Mesendoderm (in vitro differentiated cells): ENCODE measurements around the gene CHMP2B.
A peak's percentile ranks its signal among the peaks of the same experiment; 100 is the strongest.

Source experiments
- DNase-seq: peaks from one replicate; pipeline ENCODE4 v3.0.0; 2013
- H2AK5ac ChIP-seq: 2 replicates; pipeline ENCODE4 v1.6.1; 2013; ENCODE audit warnings: low read length, inconsistent platforms
- H2BK120ac ChIP-seq: 2 replicates; pipeline ENCODE4 v1.6.1; 2013; ENCODE audit warnings: low read depth, mild to moderate bottlenecking, low read length, moderate library complexity, mixed read lengths
- H2BK15ac ChIP-seq: replicated peaks from 2 replicates; pipeline ENCODE4 v1.6.1; 2013; ENCODE audit warnings: low read depth, mild to moderate bottlenecking, moderate library complexity
- H2BK5ac ChIP-seq: 2 replicates; pipeline ENCODE4 v1.6.1; 2013; ENCODE audit warnings: low read length, inconsistent platforms
- H3K18ac ChIP-seq: 2 replicates; pipeline ENCODE4 v1.6.1; 2013; ENCODE audit warnings: mild to moderate bottlenecking, low read length, mixed read lengths
- H3K23ac ChIP-seq: one replicate; pipeline ENCODE4 v1.6.1; 2013; ENCODE audit warnings: low read length
- H3K27ac ChIP-seq: 2 replicates; pipeline ENCODE4 v1.5.1; 2013; ENCODE audit warnings: low read depth, mild to moderate bottlenecking, inconsistent platforms, low read length, moderate library complexity
- H3K27me3 ChIP-seq: 2 replicates; pipeline ENCODE4 v1.6.1; 2013; ENCODE audit warnings: low read length, control low read depth, mild to moderate bottlenecking, inconsistent platforms; ENCODE audit not compliant: insufficient read depth, poor library complexity
- H3K36me3 ChIP-seq: 2 replicates; pipeline ENCODE4 v1.6.1; 2013; ENCODE audit warnings: low read length, inconsistent platforms; ENCODE audit not compliant: control insufficient read depth, insufficient read depth
- H3K4ac ChIP-seq: one replicate; pipeline ENCODE4 v1.6.1; 2013; ENCODE audit warnings: low read depth, mild to moderate bottlenecking, low read length, moderate library complexity
- H3K4me1 ChIP-seq: 2 replicates; pipeline ENCODE4 v1.6.1; 2013; ENCODE audit warnings: low read depth, low read length, inconsistent platforms; ENCODE audit not compliant: control insufficient read depth
- H3K4me2 ChIP-seq: 2 replicates; pipeline ENCODE4 v1.6.1; 2013; ENCODE audit warnings: low read length
- H3K4me3 ChIP-seq: 2 replicates; pipeline ENCODE4 v1.5.1; 2013; ENCODE audit warnings: mild to moderate bottlenecking, low read length
- H3K56ac ChIP-seq: one replicate; pipeline ENCODE4 v1.6.1; 2013; ENCODE audit warnings: low read length
- H3K79me1 ChIP-seq: 2 replicates; pipeline ENCODE4 v1.6.1; 2013; ENCODE audit warnings: low read length, inconsistent platforms
- H3K79me2 ChIP-seq: 2 replicates; pipeline ENCODE4 v1.6.1; 2013; ENCODE audit warnings: mild to moderate bottlenecking, low read length; ENCODE audit not compliant: control insufficient read depth, insufficient read depth
- H3K9ac ChIP-seq: 2 replicates; pipeline ENCODE4 v1.6.1; 2013; ENCODE audit warnings: low read length, inconsistent platforms
- H4K5ac ChIP-seq: one replicate; pipeline ENCODE4 v1.6.1; 2013; ENCODE audit warnings: low read length
- H4K8ac ChIP-seq: one replicate; pipeline ENCODE4 v1.6.1; 2013; ENCODE audit warnings: low read depth, mild to moderate bottlenecking, control low read depth, low read length, moderate library complexity
- WGBS: extraction: QIAGEN DNeasy Blood & Tissue Kit; methylation state at CpG from one replicate; pipeline ENCODE4 v1.1.7; 2013; ENCODE audit warnings: low lambda C conversion rate, missing lambda C conversion rate; ENCODE audit not compliant: insufficient coverage; ENCODE audit errors: extremely low coverage; 5-methylcytosine and 5-hydroxymethylcytosine counted together

Gene CHMP2B

DNA sequence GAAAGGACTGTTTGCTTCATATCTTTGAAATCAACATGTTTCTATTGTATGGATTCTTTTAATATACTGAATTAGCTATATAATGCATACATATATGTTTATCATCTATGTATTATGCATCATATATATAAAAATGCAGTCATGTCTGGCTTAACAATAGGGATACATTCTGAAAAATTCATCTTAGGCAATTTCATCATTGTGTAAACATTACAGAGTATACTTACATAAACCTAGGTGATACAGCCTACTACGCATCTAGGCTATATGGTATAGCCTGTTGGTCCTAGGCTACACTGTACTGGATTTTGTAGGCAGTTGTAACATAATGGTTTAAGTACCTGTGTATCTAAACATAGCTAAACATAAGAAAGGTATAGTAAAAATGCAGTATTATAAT, 21.7 kb downstream of the CHMP2B start:
- no peaks in the 10 kb centered on the region for H3K4me1 ChIP-seq
- no peaks in the 10 kb centered on the region for H3K79me2 ChIP-seq
- H3K27ac ChIP-seq = no peak overlapping the region
- no peak overlapping the region for H2BK120ac ChIP-seq
- no peak overlapping the region for H3K18ac ChIP-seq
- no peak for DNase-seq
- H3K4me3 ChIP-seq = no peak overlapping the region
- no peak overlapping the region for H3K9ac ChIP-seq
- H3K56ac ChIP-seq = no peak overlapping the region
- H2BK5ac ChIP-seq = no peak overlapping the region
- no peak overlapping the region for H3K4ac ChIP-seq
- no peaks in the 10 kb centered on the region for H3K79me1 ChIP-seq
- no peak overlapping the region for H2BK15ac ChIP-seq
- H4K5ac ChIP-seq = no peak overlapping the region
- H3K36me3 ChIP-seq = no peaks in the 10 kb centered on the region
- H4K8ac ChIP-seq = no peak overlapping the region
- no peak overlapping the region for H2AK5ac ChIP-seq
- no peaks in the 10 kb centered on the region for H3K27me3 ChIP-seq
- H3K23ac ChIP-seq = no peak overlapping the region
- WGBS = no CpG with 5 or more reads among the region's 1 CpG
- H3K4me2 ChIP-seq = no peak overlapping the region

- Histone ChIP-seq H3K27ac (no peak overlapping the region), H3K56ac (no peak overlapping the region), H3K4me1 (no peaks in the 10 kb centered on the region), H2BK5ac (no peak overlapping the region), H3K27me3 (no peaks in the 10 kb centered on the region), H3K79me1 (no peaks in the 10 kb centered on the region), H2BK15ac (no peak overlapping the region), H2BK120ac (no peak overlapping the region), H3K4me2 (no peak overlapping the region), H3K79me2 (no peaks in the 10 kb centered on the region), H2AK5ac (no peak overlapping the region), H3K4me3 (no peak overlapping the region), H3K36me3 (no peaks in the 10 kb centered on the region), H4K5ac (no peak overlapping the region), H4K8ac (no peak overlapping the region), H3K9ac (no peak overlapping the region), H3K23ac (no peak overlapping the region), H3K4ac (no peak overlapping the region), H3K18ac (no peak overlapping the region)
- WGBS = no CpG with 5 or more reads among the region's 1 CpG
- DNase-seq = no peak
Measured at GRCh38 chr3:87250009-87250408, 22.9 kb downstream of the CHMP2B start.

- H3K4ac ChIP-seq = no peak overlapping the region
- H3K79me2 ChIP-seq = no peaks in the 10 kb centered on the region
- H3K4me2 ChIP-seq = no peak overlapping the region
- no peak overlapping the region for H3K9ac ChIP-seq
- DNase-seq = peak; percentile 63
- H4K8ac ChIP-seq = no peak overlapping the region
- no peak overlapping the region for H2BK15ac ChIP-seq
- no peak overlapping the region for H2BK5ac ChIP-seq
- WGBS = no CpG with 5 or more reads among the region's 4 CpGs
- H3K4me3 ChIP-seq = no peak overlapping the region
- H3K56ac ChIP-seq = no peak overlapping the region
- no peak overlapping the region for H2AK5ac ChIP-seq
- no peak overlapping the region for H2BK120ac ChIP-seq
- no peak overlapping the region for H3K27ac ChIP-seq
- H3K23ac ChIP-seq = no peak overlapping the region
- H3K27me3 ChIP-seq = no peaks in the 10 kb centered on the region
- no peak overlapping the region for H3K18ac ChIP-seq
- H3K36me3 ChIP-seq = no peaks in the 10 kb centered on the region
- no peaks in the 10 kb centered on the region for H3K4me1 ChIP-seq
- H4K5ac ChIP-seq = no peak overlapping the region
- H3K79me1 ChIP-seq = no peaks in the 10 kb centered on the region
Measured at GRCh38 chr3:87260270-87260669, 33.2 kb downstream of the CHMP2B start.

- WGBS = no CpG with 5 or more reads among the region's 2 CpGs
- no peak overlapping the region for H2BK120ac ChIP-seq
- H2BK15ac ChIP-seq = no peak overlapping the region
- H3K27me3 ChIP-seq = no peaks in the 10 kb centered on the region
- H3K27ac ChIP-seq = no peak overlapping the region
- H3K4me1 ChIP-seq = no peaks in the 10 kb centered on the region
- no peaks in the 10 kb centered on the region for H3K79me1 ChIP-seq
- H4K5ac ChIP-seq = no peak overlapping the region
- no peak overlapping the region for H3K9ac ChIP-seq
- H3K56ac ChIP-seq = no peak overlapping the region
- DNase-seq = no peak
- H2AK5ac ChIP-seq = no peak overlapping the region
- no peak overlapping the region for H3K18ac ChIP-seq
- no peaks in the 10 kb centered on the region for H3K79me2 ChIP-seq
- H3K23ac ChIP-seq = no peak overlapping the region
- H3K4me3 ChIP-seq = no peak overlapping the region
- no peak overlapping the region for H3K4ac ChIP-seq
- no peaks in the 10 kb centered on the region for H3K36me3 ChIP-seq
- H3K4me2 ChIP-seq = no peak overlapping the region
- no peak overlapping the region for H2BK5ac ChIP-seq
- H4K8ac ChIP-seq = no peak overlapping the region
Measured at GRCh38 chr3:87261925-87262324, 34.8 kb downstream of the CHMP2B start.

- H2BK15ac ChIP-seq = no peak overlapping the region
- H3K56ac ChIP-seq = no peak overlapping the region
- H3K4me2 ChIP-seq = no peak overlapping the region
- no peak overlapping the region for H3K18ac ChIP-seq
- H3K9ac ChIP-seq = no peak overlapping the region
- no peaks in the 10 kb centered on the region for H3K27me3 ChIP-seq
- no peak overlapping the region for H4K8ac ChIP-seq
- no peak overlapping the region for H3K27ac ChIP-seq
- no peaks in the 10 kb centered on the region for H3K4me1 ChIP-seq
- WGBS = no CpG with 5 or more reads among the region's 8 CpGs
- H4K5ac ChIP-seq = no peak overlapping the region
- H3K4me3 ChIP-seq = no peak overlapping the region
- H2AK5ac ChIP-seq = no peak overlapping the region
- H3K79me1 ChIP-seq = no peaks in the 10 kb centered on the region
- DNase-seq = no peak
- no peak overlapping the region for H2BK5ac ChIP-seq
- H3K23ac ChIP-seq = no peak overlapping the region
- H3K36me3 ChIP-seq = no peaks in the 10 kb centered on the region
- H2BK120ac ChIP-seq = no peak overlapping the region
- H3K4ac ChIP-seq = no peak overlapping the region
- no peaks in the 10 kb centered on the region for H3K79me2 ChIP-seq
Measured at GRCh38 chr3:87267953-87268645, 41.0 kb downstream of the CHMP2B start.

DNA sequence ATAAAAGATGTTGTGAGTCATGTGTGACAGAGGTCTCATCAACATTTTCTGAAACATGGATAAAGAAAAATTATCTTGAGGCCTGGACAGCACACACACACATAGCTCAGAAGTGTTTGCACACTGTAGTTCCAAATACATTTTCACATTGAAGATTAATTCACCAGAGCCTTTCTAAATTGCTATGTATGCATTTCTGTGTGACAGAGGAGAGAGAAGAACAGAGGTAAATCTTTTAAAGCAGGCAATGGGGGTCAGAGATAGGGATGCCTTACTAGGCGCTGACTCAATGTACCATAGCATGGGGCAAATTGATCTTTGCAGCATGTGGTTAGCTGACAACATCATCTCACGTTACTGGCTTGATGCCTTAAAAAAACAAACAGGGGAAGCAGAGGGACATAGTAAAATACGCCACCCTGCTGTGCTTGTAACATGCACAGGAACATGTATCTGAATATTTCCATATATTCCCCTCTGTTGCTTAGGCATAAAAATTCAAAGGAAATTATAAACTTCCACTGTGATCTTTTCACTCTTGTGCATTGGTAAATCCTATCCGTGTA, 41.6 kb downstream of the CHMP2B start:
- Histone ChIP-seq H3K27ac (no peak overlapping the region), H3K79me1 (no peaks in the 10 kb centered on the region), H4K8ac (no peak overlapping the region)

More for the DNA sequence above, 41.6 kb downstream of the CHMP2B start:
- Histone ChIP-seq H3K23ac (no peak overlapping the region), H2BK120ac (no peak overlapping the region), H3K36me3 (no peaks in the 10 kb centered on the region), H3K18ac (no peak overlapping the region), H3K79me2 (no peaks in the 10 kb centered on the region), H2BK5ac (no peak overlapping the region), H4K5ac (no peak overlapping the region), H3K4me2 (no peak overlapping the region), H3K9ac (no peak overlapping the region), H3K4me3 (no peak overlapping the region), H3K4ac (no peak overlapping the region), H3K56ac (no peak overlapping the region), H3K4me1 (no peaks in the 10 kb centered on the region), H2AK5ac (no peak overlapping the region), H3K27me3 (no peaks in the 10 kb centered on the region), H2BK15ac (no peak overlapping the region)
- DNase-seq = peak; percentile 14
- WGBS = no CpG with 5 or more reads among the region's 4 CpGs
